Activated CD8-positive, alpha-beta T cell treated with anti-CD3 and anti-CD28 coated beads for 36 hours (primary cell): ENCODE measurements around the gene OAT. TPM values are rescaled to one million over a fixed set of nuclear protein-coding genes. Genes with fewer than 3 reads are reported as not detected.
A peak's percentile ranks its signal among the peaks of the same experiment; 100 is the strongest.

Experiments
- ATAC-seq: fragments of 200-7000 bp; cut with Tn5 transposase; one replicate; pipeline ENCODE4 v1.10.0; 2021; ENCODE audit warnings: mild to moderate bottlenecking, moderate library complexity
- CTCF ChIA-PET: fragments of 350-600 bp; sonication (Branson Sonifier 250); formaldehyde crosslinking; loops from one replicate; lab custom pipeline; 2021; ENCODE audit warnings: antibody characterized with exemption; lab: Charles Lee
- POLR2A ChIA-PET: fragments of 350-600 bp; sonication (Branson Sonifier 250); formaldehyde crosslinking; loops from one replicate; lab custom pipeline; 2021; ENCODE audit warnings: antibody characterized with exemption; lab: Charles Lee
- DNase-seq: peaks from one replicate; pipeline ENCODE4 v3.0.0-alpha.2; 2020
- H3K27ac Mint-ChIP-seq: one replicate; pipeline ENCODE4 v1.8.0; 2021; ENCODE audit warnings: mild to moderate bottlenecking, mixed read lengths
- H3K27me3 Mint-ChIP-seq: one replicate; pipeline ENCODE4 v1.8.0; 2021; ENCODE audit warnings: mixed read lengths
- H3K36me3 Mint-ChIP-seq: one replicate; pipeline ENCODE4 v1.8.0; 2021; ENCODE audit warnings: low read depth, mixed read lengths
- H3K4me1 Mint-ChIP-seq: one replicate; pipeline ENCODE4 v1.8.0; 2021; ENCODE audit warnings: low read depth, mixed read lengths
- H3K4me3 Mint-ChIP-seq: one replicate; pipeline ENCODE4 v1.8.0; 2021; ENCODE audit warnings: mild to moderate bottlenecking, moderate library complexity, mixed read lengths
- H3K9me3 Mint-ChIP-seq: one replicate; pipeline ENCODE4 v1.8.0; 2021; ENCODE audit warnings: mixed read lengths
- intact Hi-C: fragments of 100-400 bp; cut with micrococcal nuclease; formaldehyde crosslinking; loops from one replicate; pipeline ENCODE4 v1.10.0; 2022
- total RNA-seq, 2 experiments: library from RNA; stranded (reverse); gene quantifications; one replicate each; pipeline ENCODE4 v1.2.3, GENCODE V29; 2021
- TF ChIP-seq, protein P1 (sequence below): fragments of 200-600 bp; IDR thresholded peaks from one replicate; pipeline ENCODE4 v1.8.0; 2022; ENCODE audit warnings: antibody characterized with exemption, mild to moderate bottlenecking

The OAT gene
- total RNA-seq, 2 experiments from 2014 or later, result 40.2 to 44.3 TPM

DNA sequence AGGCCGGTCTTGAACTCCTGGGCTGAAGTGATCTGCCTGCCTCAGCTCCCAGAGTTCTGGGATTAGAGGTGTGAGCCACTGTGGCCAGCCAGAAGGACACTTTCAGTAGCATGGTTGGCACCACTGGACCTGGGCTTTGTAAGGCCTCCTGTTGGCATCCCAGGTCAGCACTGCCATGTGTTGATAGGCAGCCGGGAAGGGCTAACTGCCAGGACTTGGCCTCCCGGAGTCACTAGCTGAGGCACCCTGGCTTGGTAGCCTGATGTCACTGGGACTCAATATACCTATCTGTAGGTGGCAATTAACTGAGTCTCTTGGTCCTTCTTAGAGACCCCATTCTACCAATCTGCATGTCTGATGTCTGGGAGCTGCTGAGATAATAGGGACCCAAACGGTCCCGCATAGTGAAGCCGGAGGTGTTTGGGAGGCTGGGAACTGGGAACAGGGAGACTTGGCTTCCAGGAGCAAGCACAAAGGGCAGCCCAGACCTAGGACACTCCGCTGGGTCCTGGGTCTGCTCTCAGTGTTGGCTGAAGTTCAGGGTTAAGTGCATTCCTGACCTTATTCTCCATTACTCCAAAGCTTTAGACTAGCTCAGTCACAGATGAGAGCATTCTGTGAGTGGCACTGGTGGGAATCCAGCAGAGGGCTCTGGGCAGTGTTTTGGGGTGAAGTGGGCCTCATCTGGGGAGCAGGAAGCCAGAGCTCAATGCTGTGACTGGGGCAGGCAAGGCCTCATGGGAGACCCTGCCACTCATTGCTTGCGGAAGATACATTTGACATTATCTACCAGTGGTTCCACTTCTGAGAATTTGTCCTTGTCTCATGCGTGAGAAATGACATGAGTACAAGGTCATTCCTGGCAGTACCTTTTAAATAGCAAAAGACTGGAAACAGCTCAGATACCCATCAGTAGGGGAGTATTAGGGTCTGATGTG is 45.6 kb upstream of the OAT start:
- no peaks in the 10 kb centered on the region for H3K9me3 Mint-ChIP-seq
- no peaks in the 10 kb centered on the region for H3K27me3 Mint-ChIP-seq
- ChIA-PET CTCF (interaction anchor here (0.6 to 0.9 kb wide), 3 partner anchors 9 to 61 kb away, joined by 3 read pairs; no protein-coding TSS in a partner anchor), POLR2A (interaction anchor here (0.8 to 1.0 kb wide), 2 partner anchors 15 to 470 kb away, joined by 3 read pairs; no protein-coding TSS in a partner anchor)
- H3K4me3 Mint-ChIP-seq, result peak overlapping the region; percentile 28
- peak overlapping the region; percentile 85 for H3K27ac Mint-ChIP-seq
- ATAC-seq (no peak), DNase-seq (no peak)
- H3K4me1 Mint-ChIP-seq, result peaks cover 32% of the 10 kb centered on the region
- H3K36me3 Mint-ChIP-seq, result no peaks in the 10 kb centered on the region
- intact Hi-C loops, result no loop called here
- TF ChIP-seq, protein P1, sequence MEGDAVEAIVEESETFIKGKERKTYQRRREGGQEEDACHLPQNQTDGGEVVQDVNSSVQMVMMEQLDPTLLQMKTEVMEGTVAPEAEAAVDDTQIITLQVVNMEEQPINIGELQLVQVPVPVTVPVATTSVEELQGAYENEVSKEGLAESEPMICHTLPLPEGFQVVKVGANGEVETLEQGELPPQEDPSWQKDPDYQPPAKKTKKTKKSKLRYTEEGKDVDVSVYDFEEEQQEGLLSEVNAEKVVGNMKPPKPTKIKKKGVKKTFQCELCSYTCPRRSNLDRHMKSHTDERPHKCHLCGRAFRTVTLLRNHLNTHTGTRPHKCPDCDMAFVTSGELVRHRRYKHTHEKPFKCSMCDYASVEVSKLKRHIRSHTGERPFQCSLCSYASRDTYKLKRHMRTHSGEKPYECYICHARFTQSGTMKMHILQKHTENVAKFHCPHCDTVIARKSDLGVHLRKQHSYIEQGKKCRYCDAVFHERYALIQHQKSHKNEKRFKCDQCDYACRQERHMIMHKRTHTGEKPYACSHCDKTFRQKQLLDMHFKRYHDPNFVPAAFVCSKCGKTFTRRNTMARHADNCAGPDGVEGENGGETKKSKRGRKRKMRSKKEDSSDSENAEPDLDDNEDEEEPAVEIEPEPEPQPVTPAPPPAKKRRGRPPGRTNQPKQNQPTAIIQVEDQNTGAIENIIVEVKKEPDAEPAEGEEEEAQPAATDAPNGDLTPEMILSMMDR, result no peak

DNA sequence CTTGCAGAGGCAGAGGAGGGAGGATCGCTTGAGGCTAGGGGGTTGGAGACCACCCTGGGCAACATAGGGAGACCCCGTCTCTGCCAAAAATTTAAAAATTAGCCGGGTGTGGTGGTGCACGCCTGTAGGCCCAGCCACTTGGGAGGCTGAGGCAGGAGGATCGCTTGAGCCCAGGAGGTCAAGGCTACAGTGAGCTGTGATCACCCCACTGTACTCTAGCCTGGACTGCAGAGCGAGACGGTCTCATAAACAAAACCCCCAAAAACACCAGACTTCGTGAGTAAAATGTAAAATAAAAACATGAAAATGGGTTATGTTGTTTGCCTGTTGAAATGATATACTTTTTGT is 43.6 kb upstream of the OAT start:
- DNase-seq, result no peak
- H3K36me3 Mint-ChIP-seq, result no peaks in the 10 kb centered on the region
- no peak for ATAC-seq
- H3K9me3 Mint-ChIP-seq, result no peaks in the 10 kb centered on the region
- TF ChIP-seq, protein P1, result no peak
- ChIA-PET POLR2A (interaction anchor here (1.6 to 3.3 kb wide), 3 partner anchors 10 to 44 kb away, joined by 3 to 14 read pairs (median 10); partner anchors contain the start of genes NKX1-2 and OAT), CTCF (interaction anchor here (1.4 kb wide), 1 partner anchor 10 kb away, joined by 10 read pairs; no protein-coding TSS in a partner anchor)
- intact Hi-C loops, result no loop called here
- H3K4me3 Mint-ChIP-seq, result peak overlapping the region; percentile 72
- H3K27ac Mint-ChIP-seq, result peak overlapping the region; percentile 84
- peaks cover 32% of the 10 kb centered on the region for H3K4me1 Mint-ChIP-seq
- peaks cover 5% of the 10 kb centered on the region for H3K27me3 Mint-ChIP-seq

- Mint-ChIP-seq H3K27ac (peak within 1 kb of the TSS; percentile 96), H3K4me1 (peaks cover 32% of the 10 kb centered on the region), H3K9me3 (no peaks in the 10 kb centered on the region), H3K36me3 (no peaks in the 10 kb centered on the region), H3K4me3 (peak within 1 kb of the TSS; percentile 72), H3K27me3 (peaks cover 5% of the 10 kb centered on the region)
- intact Hi-C loops, result no loop called here
- TF ChIP-seq, protein P1, result peak; percentile 29
- DNase-seq (peak; percentile 90), ATAC-seq (peak; percentile 95)
- POLR2A ChIA-PET, result interaction anchor here (1.2 to 3.3 kb wide), 5 partner anchors 10 to 44 kb away, joined by 3 to 14 read pairs (median 5); partner anchors contain the start of genes NKX1-2 and OAT
- CTCF ChIA-PET, result interaction anchor here (0.7 to 1.4 kb wide), 4 partner anchors 11 to 73 kb away, joined by 3 to 10 read pairs (median 3); no protein-coding TSS in a partner anchor
These were observed 43.1 kb upstream of the OAT start, which contains the start of gene LHPP for GRCh38 chr10:124461642-124462347. TSS of gene LHPP (plus strand) at chr10:124461823. CDS start at chr10:124461863, 40 bp downstream.

DNA sequence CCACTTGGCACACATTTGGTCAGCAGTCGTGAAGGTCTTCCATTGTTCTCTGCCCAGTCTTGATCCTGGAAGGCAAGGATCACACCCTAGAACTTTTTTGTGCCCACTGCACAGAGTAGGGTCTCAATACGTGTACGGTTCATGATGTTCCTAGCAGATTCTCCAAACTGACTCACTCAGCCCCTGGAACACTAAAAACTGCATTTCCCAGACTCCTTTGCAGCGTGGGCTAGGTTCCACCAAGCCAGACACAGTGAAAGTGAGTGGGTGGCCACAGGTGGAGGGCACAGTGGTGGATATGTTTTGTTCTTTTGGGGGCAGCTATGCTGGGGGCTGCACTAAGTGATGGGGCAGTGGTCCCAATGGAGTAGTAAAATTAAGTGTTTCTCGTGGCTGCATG is 41.4 kb upstream of the OAT start:
- Mint-ChIP-seq H3K4me1 (peaks cover 21% of the 10 kb centered on the region), H3K27me3 (peaks cover 16% of the 10 kb centered on the region), H3K27ac (no peak overlapping the region), H3K4me3 (no peak overlapping the region), H3K36me3 (no peaks in the 10 kb centered on the region), H3K9me3 (no peaks in the 10 kb centered on the region)
- ChIA-PET CTCF (interaction anchor here (1.2 to 1.3 kb wide), 2 partner anchors 46 to 71 kb away, joined by 3 read pairs; no protein-coding TSS in a partner anchor), POLR2A (interaction anchor here (1.7 to 3.3 kb wide), 2 partner anchors 9 to 11 kb away, joined by 5 to 14 read pairs; partner anchors contain the start of gene NKX1-2)
- DNase-seq (peak; percentile 40), ATAC-seq (no peak)
- TF ChIP-seq, protein P1, result no peak
- intact Hi-C loops, result no loop called here
